Nasal cavity respiratory epithelium epithelial cell of viscerocranial mucosa (primary cell): ENCODE results near the gene LMAN2. TPM values are rescaled to one million over a fixed set of nuclear protein-coding genes. Genes with fewer than 3 reads are reported as not detected.

Experiments used
- total RNA-seq: library from RNA; depleted of rRNA; stranded (reverse); fragments of >200 nt; gene quantifications from 2 replicates; pipeline ENCODE4 v1.2.3, GENCODE V29; 2014

LMAN2 gene, protein sequence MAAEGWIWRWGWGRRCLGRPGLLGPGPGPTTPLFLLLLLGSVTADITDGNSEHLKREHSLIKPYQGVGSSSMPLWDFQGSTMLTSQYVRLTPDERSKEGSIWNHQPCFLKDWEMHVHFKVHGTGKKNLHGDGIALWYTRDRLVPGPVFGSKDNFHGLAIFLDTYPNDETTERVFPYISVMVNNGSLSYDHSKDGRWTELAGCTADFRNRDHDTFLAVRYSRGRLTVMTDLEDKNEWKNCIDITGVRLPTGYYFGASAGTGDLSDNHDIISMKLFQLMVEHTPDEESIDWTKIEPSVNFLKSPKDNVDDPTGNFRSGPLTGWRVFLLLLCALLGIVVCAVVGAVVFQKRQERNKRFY
- total RNA-seq = 253 and 357 TPM in 2 replicates

DNA sequence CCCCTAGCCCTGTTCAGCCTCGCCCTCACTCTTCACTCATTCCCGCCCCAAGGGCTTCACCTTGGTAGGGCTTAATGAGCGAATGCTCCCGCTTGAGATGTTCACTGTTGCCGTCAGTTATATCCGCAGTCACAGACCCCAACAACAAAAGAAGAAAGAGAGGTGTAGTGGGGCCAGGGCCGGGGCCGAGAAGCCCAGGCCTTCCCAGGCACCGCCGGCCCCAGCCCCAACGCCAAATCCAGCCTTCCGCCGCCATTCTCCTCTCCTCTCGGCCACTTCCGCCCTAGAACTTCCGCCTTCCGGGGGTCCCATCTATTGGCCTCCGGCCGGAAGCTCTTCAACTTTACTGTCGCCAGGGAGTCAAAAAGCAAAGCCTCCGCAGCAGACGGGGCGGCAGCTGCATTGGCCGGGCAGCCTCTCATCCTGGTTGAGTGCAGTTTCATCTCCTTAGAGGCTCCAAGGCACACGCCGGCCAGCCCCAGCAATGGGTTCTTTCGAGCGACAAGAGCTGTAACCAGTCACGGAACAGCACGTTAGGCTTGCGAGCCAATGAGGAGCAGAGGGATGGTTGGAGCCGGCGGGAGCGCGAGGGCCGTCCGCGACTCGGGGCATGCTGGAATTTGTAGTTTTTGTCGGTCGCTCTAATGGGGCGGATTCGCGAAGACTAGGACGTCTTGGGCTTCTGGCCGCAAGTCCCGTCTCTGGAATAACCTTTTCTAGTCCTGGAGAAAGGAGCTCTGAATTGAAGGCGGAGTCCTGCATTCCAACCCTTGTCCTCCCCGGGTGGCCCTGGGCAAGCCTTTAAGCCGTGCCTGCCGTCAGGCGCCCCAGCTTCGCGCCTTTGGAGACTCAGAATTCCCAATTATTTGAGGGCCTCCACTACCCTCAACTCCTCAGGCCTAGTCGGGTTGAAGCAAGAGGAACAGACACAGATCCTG is at the start of gene LMAN2:
TSS of gene LMAN2 (minus strand) at position 277 of the 938 bp plus-strand sequence. CDS start at position 256, 21 bp downstream.

DNA sequence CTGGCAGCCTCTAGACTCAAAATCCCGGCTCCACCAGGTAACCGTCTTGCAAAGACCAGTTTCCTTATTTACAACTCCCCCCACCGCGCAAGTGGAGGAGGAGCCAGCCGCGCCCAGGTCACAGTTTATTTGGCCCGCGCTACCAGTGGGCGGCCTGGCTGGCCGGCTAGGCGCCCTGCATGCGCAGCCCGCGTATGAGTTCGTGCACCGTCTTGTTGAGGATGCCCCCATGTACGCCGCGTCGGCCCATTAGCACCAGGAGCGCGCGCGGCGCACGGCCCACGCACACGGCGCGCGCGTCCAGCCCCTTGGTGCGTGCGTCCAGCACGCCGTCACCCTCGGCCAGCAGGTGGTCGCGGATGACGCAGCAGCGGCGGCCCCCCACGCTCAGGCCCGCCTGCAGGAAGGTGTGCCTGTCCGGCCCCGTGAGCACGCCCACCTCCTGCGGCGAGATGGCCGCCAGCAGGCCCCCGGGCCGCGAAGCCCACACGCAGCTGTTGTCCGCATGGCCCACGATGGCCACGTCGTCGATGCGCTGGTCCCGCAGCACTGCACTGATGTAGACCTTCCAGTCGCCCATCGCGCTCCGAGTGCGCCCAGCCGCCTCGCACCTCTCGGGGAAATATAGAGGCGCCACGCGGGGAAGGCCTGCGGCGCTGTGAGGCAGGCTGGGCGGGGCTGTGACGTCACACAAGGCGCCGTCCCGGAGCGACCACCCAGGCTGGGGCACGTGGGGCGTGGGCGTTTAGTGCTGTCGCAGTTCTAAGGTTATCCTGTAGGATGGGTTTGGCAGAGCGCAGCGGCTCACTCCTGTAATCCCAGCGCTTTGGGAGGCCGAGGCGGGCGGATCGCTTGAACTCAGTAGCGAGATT is 48.8 kb upstream of the LMAN2 start, which contains the start of gene PFN3:
TSS of gene PFN3 (minus strand) at position 665 of the 872 bp plus-strand sequence. CDS start at position 580, 85 bp downstream.

DNA sequence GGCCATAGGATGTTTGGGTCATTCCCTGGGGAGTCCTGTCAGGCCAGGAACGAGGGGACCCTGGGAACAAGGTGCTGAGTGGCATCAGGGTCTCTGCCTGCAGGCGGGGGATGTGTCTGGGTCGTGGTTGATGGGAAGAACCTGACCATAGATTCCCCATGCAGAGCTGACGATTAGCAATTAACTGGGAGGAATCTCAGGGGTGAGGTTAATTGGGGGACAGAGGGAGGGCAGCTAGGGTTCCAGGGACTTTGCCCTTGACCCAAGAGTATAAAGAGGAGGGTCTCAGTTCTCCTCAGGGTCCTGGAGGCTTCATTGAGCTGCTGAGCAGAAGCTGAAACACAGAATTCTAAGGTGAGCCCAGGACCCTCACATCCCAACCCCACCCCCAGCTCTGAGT is 32.7 kb upstream of the LMAN2 start, which contains the start of gene SLC34A1:
TSS of gene SLC34A1 (plus strand) at position 301 of the 400 bp plus-strand sequence. CDS start 1,308 bp downstream, outside the sequence.

DNA sequence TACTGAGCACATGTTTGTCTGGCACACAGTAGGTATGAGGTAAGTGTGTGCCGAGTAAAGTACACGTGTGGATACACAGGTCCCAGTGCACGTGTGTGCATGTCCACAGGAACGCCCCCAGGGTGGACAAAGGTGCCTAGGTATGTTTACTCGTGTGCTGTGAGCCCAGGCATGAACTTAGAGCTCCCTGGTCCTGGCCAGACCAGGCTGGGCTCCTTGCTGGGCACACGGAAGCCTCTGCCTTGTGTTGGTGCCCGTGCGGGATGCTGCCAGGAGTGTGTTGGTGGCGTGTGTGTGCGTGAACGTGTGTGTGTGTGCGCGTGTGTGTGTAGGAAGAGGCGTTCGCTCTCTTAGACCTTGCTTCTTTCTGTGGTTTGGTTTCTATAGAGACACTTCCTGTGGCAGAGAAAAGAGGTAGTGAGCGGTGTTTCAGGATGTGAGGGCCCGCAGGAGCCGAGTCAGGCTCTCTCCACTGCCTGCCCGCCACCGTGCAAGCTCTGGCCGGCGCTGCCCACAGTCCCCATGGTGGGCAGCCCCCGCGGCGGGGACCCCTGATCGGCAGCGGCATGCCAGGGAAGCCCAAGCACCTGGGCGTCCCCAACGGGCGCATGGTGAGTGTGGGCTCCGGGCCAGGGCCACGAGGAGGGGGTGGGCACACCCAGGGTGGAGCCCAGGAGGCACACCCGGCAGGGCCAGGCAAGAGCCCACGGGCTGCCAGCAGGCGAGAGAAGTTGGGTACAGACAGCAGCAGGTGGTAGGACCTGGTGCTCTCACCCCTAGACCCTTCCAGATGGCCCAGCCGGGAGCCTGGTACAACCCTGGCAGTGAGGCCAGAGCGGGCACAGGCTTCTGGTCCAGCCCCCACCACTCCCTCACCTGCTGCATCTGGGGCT is 6.2 kb upstream of the LMAN2 start, which contains the start of gene RGS14:
TSS of gene RGS14 (plus strand) at position 466 of the 893 bp plus-strand sequence. CDS start at position 567, 101 bp downstream.

DNA sequence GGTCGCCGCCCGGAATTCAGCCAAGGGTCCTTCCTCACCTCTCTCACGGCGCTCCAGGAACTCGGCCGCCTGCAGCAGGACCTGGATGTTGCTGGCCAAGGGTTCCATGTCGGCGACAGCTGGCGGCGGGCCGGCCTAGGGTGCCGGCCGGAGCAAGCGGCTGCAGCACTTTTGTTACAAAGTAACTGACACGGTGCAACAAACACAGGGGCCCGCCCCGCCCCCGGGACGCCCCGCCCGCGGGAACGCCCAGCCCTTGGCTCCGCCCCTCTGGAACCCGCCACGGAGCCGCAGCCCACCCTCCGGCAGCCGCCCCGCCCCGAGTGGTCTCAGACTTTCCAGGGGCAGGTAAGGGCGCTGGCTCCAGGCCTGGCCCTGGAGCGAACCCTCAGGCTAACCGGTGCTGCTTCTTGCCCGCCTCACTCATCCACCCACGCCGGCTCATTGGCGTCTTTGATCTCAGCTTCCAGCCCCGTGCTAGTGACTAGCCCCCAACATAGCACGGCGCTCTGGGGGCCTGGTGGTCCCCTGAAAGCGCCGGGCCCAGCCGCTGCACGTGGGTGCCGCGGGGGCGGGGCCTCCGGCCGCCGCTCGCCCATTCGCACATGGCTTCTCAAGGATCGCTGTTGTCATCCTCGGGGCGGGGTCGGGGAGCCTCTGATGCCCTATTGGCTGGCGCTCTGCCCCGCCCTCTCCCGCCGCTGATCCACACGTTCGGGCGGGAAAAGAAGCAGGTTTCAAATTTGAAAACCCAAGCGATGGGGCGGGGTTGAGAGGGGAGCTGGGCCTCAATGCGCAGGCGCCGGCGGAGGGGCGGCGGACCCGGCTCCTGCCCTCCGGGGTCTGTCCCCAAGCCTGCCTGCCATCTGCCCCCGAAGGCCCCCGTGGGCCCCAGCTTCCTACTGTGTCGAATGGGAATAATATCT is 39.5 kb downstream of the LMAN2 start, which contains the start of gene MXD3:
TSS of gene MXD3 (minus strand) at position 176 of the 926 bp plus-strand sequence. CDS start at position 108, 68 bp downstream.

DNA sequence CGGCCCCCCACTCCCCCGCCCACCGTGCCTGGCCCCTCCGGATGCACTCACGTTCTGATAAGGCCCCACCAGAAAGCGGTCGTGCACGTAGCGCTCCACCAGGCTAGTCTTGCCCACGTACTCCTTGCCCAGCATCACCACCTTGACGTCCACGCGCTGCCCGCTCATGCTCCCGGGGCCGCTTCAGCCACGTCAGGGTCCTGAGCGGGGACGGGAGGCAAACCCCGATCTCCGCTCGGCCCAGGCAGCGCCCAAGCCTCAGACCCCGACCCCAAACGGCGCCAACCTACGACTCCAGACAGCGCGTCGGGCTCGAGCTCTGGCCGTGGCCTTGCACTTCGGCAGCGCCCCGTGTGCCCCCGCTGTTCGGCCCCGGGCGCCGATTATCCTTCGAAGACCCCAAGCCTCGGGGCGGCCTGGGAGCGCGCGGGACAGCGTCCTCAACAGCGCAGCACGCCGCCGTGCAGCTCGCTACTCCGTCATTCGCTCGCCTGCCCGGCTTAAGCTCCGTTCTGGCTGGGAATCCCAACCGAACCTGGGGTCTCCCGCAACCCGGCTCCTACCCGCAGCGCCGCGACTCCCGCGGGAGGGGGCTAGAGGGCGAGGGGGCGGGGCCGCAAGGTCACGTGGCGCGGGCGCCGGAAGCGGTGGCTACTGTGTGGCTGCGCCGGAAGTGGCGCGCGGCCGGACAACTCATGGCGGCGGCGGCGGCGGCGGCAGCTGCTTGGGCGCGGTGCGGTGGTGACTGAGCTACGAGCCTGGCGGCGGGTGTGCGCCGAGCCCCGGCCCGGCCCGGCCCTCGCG is 48.1 kb downstream of the LMAN2 start, which contains the start of the genes PRELID1 and RAB24:
TSS of gene PRELID1 (plus strand) at position 679 of the 804 bp plus-strand sequence. CDS start 187 bp downstream, outside the sequence.
TSS of gene RAB24 (minus strand) at position 599 of the 804 bp plus-strand sequence. CDS start at position 168, 431 bp downstream.

Other genes starting within 250 kb of the LMAN2 start
- gene NSD1, start 217.9 kb downstream of the LMAN2 start, total RNA-seq = 54.3 and 74.8 TPM in 2 replicates
- gene RAB24, start 47.9 kb downstream of the LMAN2 start, total RNA-seq = 20.5 and 23.9 TPM in 2 replicates
- gene PRELID1, start 47.9 kb downstream of the LMAN2 start, total RNA-seq = 69.4 and 98.8 TPM in 2 replicates
- gene MXD3, start 39.8 kb downstream of the LMAN2 start, total RNA-seq = 1.2 and 1.4 TPM in 2 replicates
- 3.8 and 12.5 TPM in 2 replicates for gene RGS14, start 6.3 kb upstream of the LMAN2 start, total RNA-seq
- 0.14 TPM in 1 of 2 replicates, not detected in the other for gene SLC34A1, start 32.8 kb upstream of the LMAN2 start, total RNA-seq
- gene PFN3, start 49.0 kb upstream of the LMAN2 start, total RNA-seq = not detected in 2 replicates
- gene F12, start 57.9 kb upstream of the LMAN2 start, total RNA-seq = 4.4 and 9.8 TPM in 2 replicates
- 38.6 and 44.3 TPM in 2 replicates for gene GRK6, start 75.0 kb upstream of the LMAN2 start, total RNA-seq
- gene PRR7, start 95.1 kb upstream of the LMAN2 start, total RNA-seq = 3.1 and 4.8 TPM in 2 replicates
- gene DBN1, start 122.0 kb upstream of the LMAN2 start, total RNA-seq = 59.8 and 140 TPM in 2 replicates
- 33.2 and 91.4 TPM in 2 replicates for gene PDLIM7, start 145.9 kb upstream of the LMAN2 start, total RNA-seq
- gene DOK3, start 158.2 kb upstream of the LMAN2 start, total RNA-seq = 0.68 and 7.6 TPM in 2 replicates
- gene DDX41, start 165.3 kb upstream of the LMAN2 start, total RNA-seq = 96.0 and 120 TPM in 2 replicates
- 10.9 and 19.2 TPM in 2 replicates for gene FAM193B, start 202.9 kb upstream of the LMAN2 start, total RNA-seq
- gene TMED9, start 240.5 kb upstream of the LMAN2 start, total RNA-seq = 183 and 198 TPM in 2 replicates
- gene B4GALT7, start 248.5 kb upstream of the LMAN2 start, total RNA-seq = 37.0 and 42.0 TPM in 2 replicates